Measurements from ENCODE around the gene SPTY2D1.
"Not testable (repeated sequence)": the region's sequence is repeated elsewhere in the genome, so short reads cannot be mapped to it uniquely, and the experiment has no call there.

The SPTY2D1 gene

GRCh38 chr11:18634140-18635032, at the start of gene SPTY2D1:
Gene SPTY2D1, minus strand, starts transcription at chr11:18634342. Its CDS starts 85 bp downstream, at chr11:18634257.
- H3K4me3 ChIP-seq (ENCODE audit: low read length), result peak within 1 kb of the TSS; percentile 93
- TF ChIP-seq ZNF274 (IDR thresholded peaks at IDR 0.05; ENCODE audit: low read depth, low read length), result no peak

GRCh38 chr11:18682466-18682865, 48.3 kb upstream of the SPTY2D1 start:
- no peak overlapping the region for H3K4me3 ChIP-seq (ENCODE audit: low read length)
- no peak for TF ChIP-seq ZNF274 (IDR thresholded peaks at IDR 0.05; ENCODE audit: low read depth, low read length)

- not testable (repeated sequence) for H3K4me3 ChIP-seq (ENCODE audit: low read length)
Measured at GRCh38 chr11:18681949-18682348, 47.8 kb upstream of the SPTY2D1 start.

- no peak overlapping the region for H3K4me3 ChIP-seq (ENCODE audit: low read length)
- no peak for TF ChIP-seq ZNF274 (IDR thresholded peaks at IDR 0.05; ENCODE audit: low read depth, low read length)
Measured at GRCh38 chr11:18677560-18677959, 43.4 kb upstream of the SPTY2D1 start.

GRCh38 chr11:18676803-18677202, 42.7 kb upstream of the SPTY2D1 start:
- no peak for TF ChIP-seq ZNF274 (IDR thresholded peaks at IDR 0.05; ENCODE audit: low read depth, low read length)

GRCh38 chr11:18672209-18672608, 38.1 kb upstream of the SPTY2D1 start:
- not testable (repeated sequence) for H3K4me3 ChIP-seq (ENCODE audit: low read length)

More at GRCh38 chr11:18676803-18677202, 42.7 kb upstream of the SPTY2D1 start:
- H3K4me3 ChIP-seq (ENCODE audit: low read length), result no peak overlapping the region

GRCh38 chr11:18671246-18671645, 37.1 kb upstream of the SPTY2D1 start:
- no peak for TF ChIP-seq ZNF274 (IDR thresholded peaks at IDR 0.05; ENCODE audit: low read depth, low read length)
- H3K4me3 ChIP-seq (ENCODE audit: low read length), result no peak overlapping the region

GRCh38 chr11:18669711-18670110, 35.6 kb upstream of the SPTY2D1 start:
- TF ChIP-seq ZNF274 (IDR thresholded peaks at IDR 0.05; ENCODE audit: low read depth, low read length), result no peak
- no peak overlapping the region for H3K4me3 ChIP-seq (ENCODE audit: low read length)

GRCh38 chr11:18669219-18669596, 35.1 kb upstream of the SPTY2D1 start:
- no peak overlapping the region for H3K4me3 ChIP-seq (ENCODE audit: low read length)
- TF ChIP-seq ZNF274 (IDR thresholded peaks at IDR 0.05; ENCODE audit: low read depth, low read length), result no peak

- no peak for TF ChIP-seq ZNF274 (IDR thresholded peaks at IDR 0.05; ENCODE audit: low read depth, low read length)
- no peak overlapping the region for H3K4me3 ChIP-seq (ENCODE audit: low read length)
Measured at GRCh38 chr11:18668131-18668530, 34.0 kb upstream of the SPTY2D1 start.

- not testable (repeated sequence) for H3K4me3 ChIP-seq (ENCODE audit: low read length)
Measured at GRCh38 chr11:18665353-18665872, 31.3 kb upstream of the SPTY2D1 start.

GRCh38 chr11:18657673-18658072, 23.5 kb upstream of the SPTY2D1 start:
- H3K4me3 ChIP-seq (ENCODE audit: low read length), result no peak overlapping the region
- TF ChIP-seq ZNF274 (IDR thresholded peaks at IDR 0.05; ENCODE audit: low read depth, low read length), result no peak

GRCh38 chr11:18650859-18651557, 16.9 kb upstream of the SPTY2D1 start:
- no peak overlapping the region; the same call in 1 of the 2 replicates for H3K4me3 ChIP-seq (ENCODE audit: low read length)
- no peak for TF ChIP-seq ZNF274 (IDR thresholded peaks at IDR 0.05; ENCODE audit: low read depth, low read length)

- no peak overlapping the region for H3K4me3 ChIP-seq (ENCODE audit: low read length)
- no peak for TF ChIP-seq ZNF274 (IDR thresholded peaks at IDR 0.05; ENCODE audit: low read depth, low read length)
Measured at GRCh38 chr11:18650353-18650752, 16.2 kb upstream of the SPTY2D1 start.

GRCh38 chr11:18643034-18643433, 8.9 kb upstream of the SPTY2D1 start:
- H3K4me3 ChIP-seq (ENCODE audit: low read length), result not testable (repeated sequence)

All from GM08714 (cell line).